HS-5 (cell line): ENCODE results near the gene FGGY.
"Not testable (repeated sequence)": the region's sequence is repeated elsewhere in the genome, so short reads cannot be mapped to it uniquely, and the experiment has no call there.

Source experiments
- DNase-seq: peaks from one replicate; pipeline ENCODE4 v3.0.0-alpha.2; 2012; ENCODE audit warnings: low read depth

The FGGY gene

GRCh38 chr1:59446257-59446901 is 149.5 kb downstream of the FGGY start:
- DNase-seq = no peak

DNA sequence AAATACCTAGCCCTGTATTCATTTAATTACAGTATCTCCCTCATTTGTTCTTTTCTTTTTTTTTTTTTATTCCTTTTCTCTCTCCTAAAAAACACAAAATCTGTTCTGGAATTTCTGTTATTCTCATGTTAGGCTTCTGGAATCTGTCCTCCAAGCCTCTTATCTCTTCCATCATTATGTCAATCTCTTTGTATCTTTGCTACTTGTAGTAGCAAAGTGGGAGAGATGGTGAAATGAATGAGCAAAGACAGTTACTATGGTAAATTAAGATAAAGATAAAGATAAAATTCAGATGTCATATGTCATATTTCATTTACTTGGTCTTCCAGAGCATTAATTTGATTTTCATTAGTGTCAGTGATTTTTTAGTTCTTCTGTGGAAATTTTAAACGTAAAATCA is 155.1 kb downstream of the FGGY start:
- DNase-seq = no peak

DNA sequence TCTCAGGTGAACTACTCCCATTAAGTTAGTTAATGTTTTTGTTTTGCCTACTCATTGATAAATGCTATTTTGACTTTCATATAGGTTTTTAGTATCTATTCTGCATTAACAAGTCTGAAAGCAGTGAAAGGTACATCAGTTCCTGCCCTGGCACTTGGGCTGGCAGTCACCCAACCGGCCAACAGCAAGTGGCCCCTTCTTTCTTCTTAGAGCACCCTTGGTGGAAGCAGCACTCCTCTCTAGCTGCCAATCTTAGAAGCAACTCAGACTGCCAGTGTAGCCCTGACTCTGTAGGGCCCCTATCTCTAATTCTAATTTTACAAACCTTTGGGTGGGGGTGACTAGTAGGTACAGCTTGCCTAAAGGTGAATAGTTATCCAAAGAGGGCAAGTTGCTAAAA is 155.7 kb downstream of the FGGY start:
- no peak for DNase-seq

- no peak for DNase-seq
These were observed 156.5 kb downstream of the FGGY start for GRCh38 chr1:59453297-59453968.

GRCh38 chr1:59455206-59455605 is 158.3 kb downstream of the FGGY start:
- no peak for DNase-seq

GRCh38 chr1:59457786-59458185 is 160.9 kb downstream of the FGGY start:
- no peak for DNase-seq

- DNase-seq = no peak
These were observed 162.0 kb downstream of the FGGY start for GRCh38 chr1:59458884-59459283.

- not testable (repeated sequence) for DNase-seq
These were observed 166.0 kb downstream of the FGGY start for GRCh38 chr1:59462942-59463341.

- not testable (repeated sequence) for DNase-seq
These were observed 168.6 kb downstream of the FGGY start for GRCh38 chr1:59465478-59465877.

DNA sequence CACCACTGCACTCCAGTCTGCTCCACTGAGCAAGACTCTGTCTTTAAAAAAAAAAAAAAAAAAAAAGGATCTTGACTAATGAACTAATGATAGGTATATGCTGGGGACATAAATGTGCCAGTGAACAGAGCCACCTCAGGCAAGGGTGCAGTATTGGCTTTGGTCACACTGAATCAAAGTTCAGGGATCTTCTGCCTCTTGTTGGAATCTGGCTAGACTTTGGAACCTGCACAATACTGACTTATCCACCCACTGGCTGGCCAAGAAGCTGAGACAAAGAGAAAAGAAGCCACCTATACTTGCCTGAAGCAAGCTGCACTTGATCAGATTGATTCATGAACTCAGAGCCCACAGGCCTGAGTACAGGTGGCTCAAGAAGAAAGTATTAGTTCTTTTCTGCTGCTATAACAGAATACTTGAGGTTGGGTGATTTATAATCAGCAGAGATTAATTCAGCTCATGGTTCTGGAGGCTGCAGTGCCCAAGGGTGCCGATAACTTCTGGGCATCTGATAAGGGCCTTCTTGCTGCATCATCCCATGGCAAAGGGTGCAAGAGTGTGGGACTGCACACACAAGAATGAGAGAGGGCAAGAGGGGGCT is 172.0 kb downstream of the FGGY start:
- DNase-seq = no peak

- not testable (repeated sequence) for DNase-seq
These were observed 175.2 kb downstream of the FGGY start for GRCh38 chr1:59471991-59472570.

GRCh38 chr1:59473831-59474230 is 176.9 kb downstream of the FGGY start:
- no peak for DNase-seq

DNA sequence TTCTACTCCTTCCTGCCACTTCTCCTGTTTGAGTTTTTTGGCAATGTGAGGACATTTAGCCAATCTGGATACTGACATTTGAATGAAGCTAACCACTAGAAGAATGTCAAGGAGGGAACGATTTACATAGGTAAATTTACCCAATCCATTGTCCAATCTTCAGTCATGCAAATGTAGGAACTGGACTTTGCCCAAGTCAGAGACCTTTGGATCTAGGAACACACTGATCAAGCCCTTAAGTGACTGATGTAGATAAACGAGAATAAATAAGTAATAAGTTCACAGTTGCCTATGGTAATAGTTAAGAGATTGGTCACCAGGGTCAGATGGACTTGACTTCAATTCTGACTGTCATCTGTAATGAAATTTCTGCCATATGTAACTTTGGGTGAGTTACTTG is 177.6 kb downstream of the FGGY start:
- no peak for DNase-seq

DNA sequence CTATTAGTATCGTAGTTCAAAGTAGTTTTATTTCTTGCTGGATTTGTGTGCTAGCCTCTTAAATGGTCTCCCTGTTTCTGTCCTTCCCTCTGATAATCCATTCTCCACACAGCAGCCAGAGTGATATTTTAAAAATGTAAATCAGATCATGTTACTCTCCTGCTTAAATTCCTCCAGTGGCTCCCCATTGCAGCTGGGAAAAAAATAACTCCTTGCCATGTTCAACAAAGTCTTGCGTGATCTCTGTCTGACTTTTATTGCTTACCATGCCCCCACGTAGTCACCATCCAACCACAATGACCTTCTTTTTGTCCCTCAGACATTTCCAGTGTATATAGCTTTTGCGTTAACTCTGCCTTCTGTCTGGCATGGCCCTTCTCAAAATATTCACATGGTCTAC is 178.8 kb downstream of the FGGY start:
- no peak for DNase-seq

DNA sequence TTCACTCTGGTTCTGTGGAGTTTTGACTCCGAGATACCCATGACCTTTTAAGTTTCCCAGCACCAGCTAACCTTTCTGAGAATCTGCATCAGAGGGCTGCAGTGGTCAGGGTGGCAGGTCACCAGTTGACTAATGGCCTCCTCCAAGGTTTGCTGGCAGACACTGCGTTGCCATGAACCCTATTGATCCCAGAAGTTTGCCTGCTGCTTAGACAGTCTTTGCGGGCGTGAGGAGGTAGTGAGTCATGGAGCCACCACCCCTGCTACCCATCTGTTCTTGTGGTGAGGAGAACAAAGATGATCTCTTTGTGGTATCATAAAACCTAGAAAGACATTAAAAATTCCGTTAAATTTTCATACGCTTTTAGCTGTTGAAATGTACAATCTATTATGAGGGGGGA is 180.4 kb downstream of the FGGY start:
- peak; percentile 74 for DNase-seq

DNA sequence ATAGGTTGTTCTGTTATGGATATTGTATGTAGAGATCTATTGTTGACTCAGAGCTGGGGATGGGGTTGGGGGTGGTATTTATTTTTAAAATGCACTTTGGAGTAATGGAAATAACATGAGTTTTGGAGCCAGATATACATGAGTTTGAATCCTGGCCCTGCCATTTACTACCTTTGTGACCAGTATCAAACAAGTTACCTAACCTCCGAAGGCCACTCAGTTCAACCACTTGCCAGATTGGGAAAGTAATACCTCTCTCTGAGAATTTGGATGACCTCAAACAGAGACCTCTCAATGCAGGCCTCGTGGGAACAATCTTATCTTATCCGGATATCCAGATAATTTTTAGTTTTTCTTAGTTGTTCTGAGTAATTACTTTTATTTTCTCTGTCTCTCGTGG is 181.0 kb downstream of the FGGY start:
- no peak for DNase-seq

- no peak for DNase-seq
These were observed 181.9 kb downstream of the FGGY start for GRCh38 chr1:59478822-59479221.

- no peak for DNase-seq
These were observed 183.4 kb downstream of the FGGY start for GRCh38 chr1:59480188-59480888.

DNA sequence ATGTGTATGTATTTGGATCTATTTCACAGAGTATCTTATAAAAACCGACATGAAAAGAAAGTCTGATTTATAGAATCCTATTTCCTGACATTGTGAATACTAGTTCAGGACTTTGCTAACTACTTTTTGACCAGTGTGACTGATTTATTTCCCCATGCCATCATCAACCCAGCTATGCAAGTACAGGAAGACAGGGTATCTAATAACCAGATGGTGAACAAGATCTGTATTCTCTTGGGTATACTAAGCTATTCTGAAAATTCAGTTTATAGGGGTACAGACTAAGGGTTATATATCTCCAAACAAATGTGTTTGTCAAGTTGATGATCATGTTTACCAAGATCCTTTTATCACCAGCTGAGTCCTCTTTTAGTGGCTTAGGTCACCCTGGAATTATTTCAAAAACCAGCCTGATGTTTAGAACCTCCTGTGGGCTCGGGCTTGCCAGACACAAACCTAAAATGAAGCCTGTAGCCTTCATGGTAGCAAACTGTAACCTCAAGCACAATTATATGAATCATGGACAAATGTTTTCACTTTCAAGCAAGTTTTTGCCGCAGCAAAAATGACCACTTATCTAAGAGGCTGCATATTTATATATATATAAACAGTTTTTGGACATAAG is 185.1 kb downstream of the FGGY start:
- DNase-seq = no peak

GRCh38 chr1:59482986-59483385 is 186.1 kb downstream of the FGGY start:
- no peak for DNase-seq

GRCh38 chr1:59484096-59484495 is 187.2 kb downstream of the FGGY start:
- peak; percentile 76 for DNase-seq

- no peak for DNase-seq
These were observed 188.3 kb downstream of the FGGY start for GRCh38 chr1:59485171-59485570.
